ENCODE results near the gene NUP210L.
"Not testable (repeated sequence)": the region's sequence is repeated elsewhere in the genome, so short reads cannot be mapped to it uniquely, and the experiment has no call there.

DNA sequence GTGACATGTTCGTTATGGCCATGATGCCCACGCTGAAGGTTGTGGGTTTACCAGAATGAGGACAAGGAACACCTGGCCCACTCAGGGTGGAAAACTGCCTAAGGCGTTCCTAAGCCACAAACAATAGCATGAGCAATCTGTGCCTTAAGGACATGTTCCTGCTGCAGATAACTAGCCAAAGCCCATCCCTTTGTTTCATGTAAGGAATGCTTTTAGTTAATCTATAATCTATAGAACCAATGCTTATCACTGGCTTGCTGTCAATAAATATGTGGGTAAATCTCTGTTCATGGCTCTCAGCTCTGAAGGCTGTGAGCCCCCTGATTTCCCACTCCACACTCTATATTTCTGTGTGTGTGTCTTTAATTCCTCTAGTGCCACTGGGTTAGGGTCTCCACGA lies 107.4 kb downstream of the NUP210L start:
- TF ChIP-seq, protein P1, sequence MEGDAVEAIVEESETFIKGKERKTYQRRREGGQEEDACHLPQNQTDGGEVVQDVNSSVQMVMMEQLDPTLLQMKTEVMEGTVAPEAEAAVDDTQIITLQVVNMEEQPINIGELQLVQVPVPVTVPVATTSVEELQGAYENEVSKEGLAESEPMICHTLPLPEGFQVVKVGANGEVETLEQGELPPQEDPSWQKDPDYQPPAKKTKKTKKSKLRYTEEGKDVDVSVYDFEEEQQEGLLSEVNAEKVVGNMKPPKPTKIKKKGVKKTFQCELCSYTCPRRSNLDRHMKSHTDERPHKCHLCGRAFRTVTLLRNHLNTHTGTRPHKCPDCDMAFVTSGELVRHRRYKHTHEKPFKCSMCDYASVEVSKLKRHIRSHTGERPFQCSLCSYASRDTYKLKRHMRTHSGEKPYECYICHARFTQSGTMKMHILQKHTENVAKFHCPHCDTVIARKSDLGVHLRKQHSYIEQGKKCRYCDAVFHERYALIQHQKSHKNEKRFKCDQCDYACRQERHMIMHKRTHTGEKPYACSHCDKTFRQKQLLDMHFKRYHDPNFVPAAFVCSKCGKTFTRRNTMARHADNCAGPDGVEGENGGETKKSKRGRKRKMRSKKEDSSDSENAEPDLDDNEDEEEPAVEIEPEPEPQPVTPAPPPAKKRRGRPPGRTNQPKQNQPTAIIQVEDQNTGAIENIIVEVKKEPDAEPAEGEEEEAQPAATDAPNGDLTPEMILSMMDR (IDR thresholded peaks at IDR 0.05): not testable (repeated sequence)
- TF ChIP-seq POLR2A (IDR thresholded peaks at IDR 0.05): not testable (repeated sequence)
